IPS-18c (cell line): ENCODE results near the gene TBC1D24.

Source experiments
- H3K4me3 ChIP-seq: 2 replicates; pipeline ENCODE4 v1.7.0; 2013; ENCODE audit warnings: low read depth, mild to moderate bottlenecking, low read length, moderate library complexity; ENCODE audit not compliant: insufficient read depth
- H3K9me3 ChIP-seq: one replicate; pipeline ENCODE4 v1.6.1; 2013; ENCODE audit warnings: mild to moderate bottlenecking, low read length, moderate library complexity; ENCODE audit not compliant: control insufficient read depth, insufficient read depth

Gene TBC1D24

GRCh38 chr16:2486645-2487516 lies 12.0 kb downstream of the TBC1D24 start:
- H3K4me3 ChIP-seq = no peak overlapping the region
- no peaks in the 10 kb centered on the region for H3K9me3 ChIP-seq

GRCh38 chr16:2487517-2487842 lies 12.6 kb downstream of the TBC1D24 start:
- no peaks in the 10 kb centered on the region for H3K9me3 ChIP-seq
- no peak overlapping the region for H3K4me3 ChIP-seq

GRCh38 chr16:2487903-2488531 lies 13.1 kb downstream of the TBC1D24 start:
- Histone ChIP-seq H3K4me3 (no peak overlapping the region), H3K9me3 (no peaks in the 10 kb centered on the region)

GRCh38 chr16:2489581-2489980 lies 14.7 kb downstream of the TBC1D24 start:
- Histone ChIP-seq H3K4me3 (no peak overlapping the region), H3K9me3 (no peaks in the 10 kb centered on the region)

- H3K9me3 ChIP-seq = no peaks in the 10 kb centered on the region
- H3K4me3 ChIP-seq = no peak overlapping the region
Measured at GRCh38 chr16:2490190-2491105, 15.5 kb downstream of the TBC1D24 start.

GRCh38 chr16:2492292-2492691 lies 17.4 kb downstream of the TBC1D24 start:
- Histone ChIP-seq H3K4me3 (no peak overlapping the region), H3K9me3 (no peaks in the 10 kb centered on the region)

GRCh38 chr16:2493605-2494004 lies 18.7 kb downstream of the TBC1D24 start:
- no peaks in the 10 kb centered on the region for H3K9me3 ChIP-seq
- no peak overlapping the region for H3K4me3 ChIP-seq

- Histone ChIP-seq H3K4me3 (no peak overlapping the region), H3K9me3 (no peaks in the 10 kb centered on the region)
Measured at GRCh38 chr16:2494616-2495015, 19.7 kb downstream of the TBC1D24 start.

GRCh38 chr16:2495041-2495440 lies 20.1 kb downstream of the TBC1D24 start:
- Histone ChIP-seq H3K9me3 (no peaks in the 10 kb centered on the region), H3K4me3 (no peak overlapping the region)

- Histone ChIP-seq H3K4me3 (no peak overlapping the region), H3K9me3 (no peaks in the 10 kb centered on the region)
Measured at GRCh38 chr16:2496223-2497115, 21.5 kb downstream of the TBC1D24 start.

GRCh38 chr16:2497116-2497630 lies 22.2 kb downstream of the TBC1D24 start:
- no peak overlapping the region for H3K4me3 ChIP-seq
- H3K9me3 ChIP-seq = no peaks in the 10 kb centered on the region

- Histone ChIP-seq H3K4me3 (no peak overlapping the region), H3K9me3 (no peaks in the 10 kb centered on the region)
Measured at GRCh38 chr16:2497695-2498484, 23.0 kb downstream of the TBC1D24 start.

- Histone ChIP-seq H3K9me3 (no peaks in the 10 kb centered on the region), H3K4me3 (no peak overlapping the region)
Measured at GRCh38 chr16:2498531-2499253, 23.8 kb downstream of the TBC1D24 start.

- no peaks in the 10 kb centered on the region for H3K9me3 ChIP-seq
- no peak overlapping the region for H3K4me3 ChIP-seq
Measured at GRCh38 chr16:2499454-2499853, 24.5 kb downstream of the TBC1D24 start.

- no peak overlapping the region for H3K4me3 ChIP-seq
- H3K9me3 ChIP-seq = no peaks in the 10 kb centered on the region
Measured at GRCh38 chr16:2499890-2500429, 25.0 kb downstream of the TBC1D24 start.
